NCI-H82 treated with DMSO at 0.1 percent for 48 hours (cell line): Measurements from ENCODE around the gene C10orf143.

ENCODE experiments used
- DNase-seq: peaks from one replicate; lab custom pipeline; 2025; ENCODE audit not compliant: unreplicated experiment; lab: John Stamatoyannopoulos, UW

Gene C10orf143

GRCh38 chr10:130016993-130017630 is 93.5 kb downstream of the C10orf143 start:
- no peak for DNase-seq

GRCh38 chr10:130016095-130016494 is 94.5 kb downstream of the C10orf143 start:
- no peak for DNase-seq

- DNase-seq: no peak
These were observed 95.4 kb downstream of the C10orf143 start for GRCh38 chr10:130015075-130015695.

GRCh38 chr10:130014263-130015074 is 96.2 kb downstream of the C10orf143 start:
- no peak for DNase-seq
